ENCODE measurements around the gene USP13. TPM values are rescaled to one million over a fixed set of nuclear protein-coding genes. Genes with fewer than 3 reads are reported as not detected.

USP13 gene
- total and polyA plus RNA-seq, 10 of the 15 experiments (the other 5 are each of a cell fraction or from before 2014, with no cell fraction given): 3.2 to 20.8 (median 9.0) TPM

- Histone ChIP-seq H3K79me2 (ENCODE audit: control insufficient read depth, insufficient read depth, low read length) (no peaks in the 10 kb centered on the region), H3K9me3 (replicated peaks; ENCODE audit: control insufficient read depth, insufficient read depth, low read length) (no peaks in the 10 kb centered on the region), H4K20me1 (ENCODE audit: control insufficient read depth, insufficient read depth) (no peaks in the 10 kb centered on the region), H3K27me3 (replicated peaks in 1 of 2; ENCODE audit: control insufficient read depth in 2 of 2, insufficient read depth in 2 of 2, low read length in 1 of 2) (no peaks in the 10 kb centered on the region), H3K9ac (ENCODE audit: control insufficient read depth, insufficient read depth, low read length) (no peak overlapping the region), H3K4me2 (ENCODE audit: control insufficient read depth, insufficient read depth) (no peak overlapping the region), H3K4me3 (no peak overlapping the region), H3K27ac (ENCODE audit: control insufficient read depth, insufficient read depth) (no peak overlapping the region), H3K4me1 (ENCODE audit: control insufficient read depth, insufficient read depth, low read length) (no peaks in the 10 kb centered on the region), H3K36me3 (ENCODE audit: control insufficient read depth in 2 of 2, insufficient read depth in 2 of 2, low read length in 1 of 2) (peaks cover under 1 to 4% of the 10 kb centered on the region in 2 experiments), H2AFZ (ENCODE audit: control insufficient read depth, low read depth, low read length) (no peak overlapping the region)
- in situ Hi-C loops (cut with MboI): no loop called here
- intact Hi-C loops (cut with micrococcal nuclease; ENCODE audit: unreplicated experiment): no loop called here
- SMC1A ChIA-PET (ENCODE audit: uncharacterized antibody, unreplicated experiment): no interaction called here
- WGBS (ENCODE audit: insufficient coverage, insufficient replicate concordance, low lambda C conversion rate, missing lambda C conversion rate): 96% methylated on average over 1 of the region's 1 CpG
- ATAC-seq (no peak), DNase-seq (ENCODE audit: low read depth, low spot score) (no peak), FAIRE-seq (no peak)
- RAD21 ChIA-PET (ENCODE audit: unreplicated experiment): no interaction called here
- POLR2A ChIA-PET: no interaction called here
- no TSS peak for BruUV-seq (replicated peaks)
- CTCF ChIA-PET: interaction anchor here (1.4 kb wide), 1 partner anchor 21 kb away, joined by 3 read pairs; no protein-coding TSS in a partner anchor
- no peak for TF ChIP-seq ESRRA (IDR thresholded peaks at IDR 0.05; ENCODE audit: low read length)
- no peak for TF ChIP-seq SKIL (IDR thresholded peaks at IDR 0.05; ENCODE audit: low read depth, poor library complexity, severe bottlenecking)
- no peak for TF ChIP-seq SUPT20H (IDR thresholded peaks at IDR 0.05; ENCODE audit: borderline replicate concordance, control insufficient read depth, low read depth, low read length)
These were observed 136.2 kb downstream of the USP13 start for GRCh38 chr3:179788996-179789395.

DNA sequence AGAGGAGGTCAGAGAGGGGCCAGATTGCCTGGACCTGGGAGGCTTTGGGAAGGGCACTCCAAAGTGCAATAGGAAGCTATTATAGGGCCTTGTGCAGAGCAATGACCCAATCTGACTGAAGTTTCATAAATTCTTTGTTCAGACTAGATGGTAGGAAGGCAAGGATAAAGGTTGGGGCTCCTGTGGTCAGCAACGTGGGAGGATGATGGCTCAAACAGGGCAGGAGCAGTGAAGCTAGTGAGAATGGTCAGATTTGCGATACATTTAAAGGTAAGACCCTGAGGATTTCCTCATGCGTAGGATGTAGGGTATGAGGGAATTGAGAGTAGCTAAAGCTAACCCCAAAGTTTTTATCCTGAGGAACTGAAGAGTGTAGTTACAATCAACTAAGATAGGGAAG lies 139.0 kb downstream of the USP13 start:
- WGBS (ENCODE audit: insufficient coverage, insufficient replicate concordance, low lambda C conversion rate, missing lambda C conversion rate): 74% methylated on average over 3 of the region's 3 CpGs
- no peaks in the 10 kb centered on the region for H3K27me3 ChIP-seq (replicated peaks in 1 of 2; ENCODE audit: control insufficient read depth in 2 of 2, insufficient read depth in 2 of 2, low read length in 1 of 2)
- H3K4me3 ChIP-seq: no peak overlapping the region
- ChIA-PET RAD21 (ENCODE audit: unreplicated experiment) (no interaction called here), POLR2A (no interaction called here), CTCF (interaction anchor here (0.8 kb wide), 2 partner anchors 9 to 21 kb away, joined by 3 read pairs; no protein-coding TSS in a partner anchor), SMC1A (ENCODE audit: uncharacterized antibody, unreplicated experiment) (interaction anchor here (0.5 to 1.6 kb wide), 2 partner anchors 9 to 24 kb away, joined by 3 read pairs; no protein-coding TSS in a partner anchor)
- ATAC-seq (no peak), DNase-seq (ENCODE audit: low read depth, low spot score) (no peak), FAIRE-seq (no peak)
- H3K36me3 ChIP-seq (ENCODE audit: control insufficient read depth in 2 of 2, insufficient read depth in 2 of 2, low read length in 1 of 2): no peaks in the 10 kb centered on the region
- H2AFZ ChIP-seq (ENCODE audit: control insufficient read depth, low read depth, low read length): no peak overlapping the region
- no peaks in the 10 kb centered on the region for H3K79me2 ChIP-seq (ENCODE audit: control insufficient read depth, insufficient read depth, low read length)
- in situ Hi-C loops (cut with MboI): no loop called here
- no peaks in the 10 kb centered on the region for H3K4me1 ChIP-seq (ENCODE audit: control insufficient read depth, insufficient read depth, low read length)
- no peak overlapping the region for H3K27ac ChIP-seq (ENCODE audit: control insufficient read depth, insufficient read depth)
- no peak overlapping the region for H3K9ac ChIP-seq (ENCODE audit: control insufficient read depth, insufficient read depth, low read length)
- H4K20me1 ChIP-seq (ENCODE audit: control insufficient read depth, insufficient read depth): no peaks in the 10 kb centered on the region
- H3K4me2 ChIP-seq (ENCODE audit: control insufficient read depth, insufficient read depth): no peak overlapping the region
- no TSS peak for BruUV-seq (replicated peaks)
- intact Hi-C loops (cut with micrococcal nuclease; ENCODE audit: unreplicated experiment): no loop called here
- TF ChIP-seq MTA3 (IDR thresholded peaks at IDR 0.05; ENCODE audit: borderline replicate concordance, low read length) (no peak), MXI1 (IDR thresholded peaks at IDR 0.05; ENCODE audit: low read depth, low read length) (no peak), NFYA (IDR thresholded peaks at IDR 0.05; ENCODE audit: borderline replicate concordance, low read depth, low read length) (no peak), NBN (IDR thresholded peaks at IDR 0.05) (no peak), TCF12 (IDR thresholded peaks at IDR 0.05; ENCODE audit: low read depth, low read length) (no peak), ZNF217 (IDR thresholded peaks at IDR 0.05) (no peak)
- H3K9me3 ChIP-seq (replicated peaks; ENCODE audit: control insufficient read depth, insufficient read depth, low read length): no peaks in the 10 kb centered on the region
